IMR-90 (cell line): ENCODE measurements around the gene BNIP5. TPM values are rescaled to one million over a fixed set of nuclear protein-coding genes. Genes with fewer than 3 reads are reported as not detected.

Experiments
- ATAC-seq: fragments of 200-7000 bp; cut with Tn5 transposase; 2 replicates; pipeline ENCODE4 v1.9.1; 2020; ENCODE audit warnings: low read depth, mild to moderate bottlenecking, moderate library complexity
- BruUV-seq: library from RNA; stranded (reverse); fragments of 400-500 nt; replicated peaks from 2 replicates; lab custom pipeline; 2021; lab: Mats Ljungman, UMichigan
- CTCF ChIA-PET: fragments of 300-600 bp; formaldehyde crosslinking; extraction: SDS; loops from one replicate; lab custom pipeline; 2021; ENCODE audit warnings: antibody characterized with exemption; lab: Yijun Ruan, JAX
- POLR2A ChIA-PET: fragments of 300-600 bp; sonication (Branson Sonifier 250); formaldehyde crosslinking; loops from one replicate; lab custom pipeline; 2022; ENCODE audit warnings: antibody characterized with exemption; ENCODE audit not compliant: unreplicated experiment; lab: Charles Lee
- DNase-seq: peaks from one replicate; pipeline ENCODE4 v3.0.0; 2013
- H2AFZ ChIP-seq: replicated peaks from 2 replicates; pipeline ENCODE3; 2013; ENCODE audit warnings: low read length, mild to moderate bottlenecking; ENCODE audit not compliant: poor library complexity
- H2AK5ac ChIP-seq: 2 replicates; pipeline ENCODE4 v1.6.1; 2013; ENCODE audit warnings: low read depth, low read length, inconsistent platforms
- H2AK9ac ChIP-seq: replicated peaks from 2 replicates; pipeline ENCODE3; 2013; ENCODE audit warnings: mild to moderate bottlenecking, low read depth, low read length, moderate library complexity; ENCODE audit not compliant: poor library complexity
- H2BK120ac ChIP-seq: 2 replicates; pipeline ENCODE4 v1.6.1; 2013; ENCODE audit warnings: low read depth, low read length, inconsistent platforms
- H2BK15ac ChIP-seq: 3 replicates; pipeline ENCODE4 v1.6.1; 2013; ENCODE audit warnings: low read depth, low read length, inconsistent platforms
- H2BK20ac ChIP-seq: 2 replicates; pipeline ENCODE4 v1.6.1; 2013; ENCODE audit warnings: low read depth, mild to moderate bottlenecking, inconsistent platforms, low read length, moderate library complexity
- H2BK5ac ChIP-seq: 2 replicates; pipeline ENCODE4 v1.6.1; 2013; ENCODE audit warnings: mild to moderate bottlenecking, low read depth, low read length, inconsistent platforms; ENCODE audit not compliant: poor library complexity, severe bottlenecking
- H3K14ac ChIP-seq: replicated peaks from 2 replicates; pipeline ENCODE4 v1.6.1; 2013; ENCODE audit warnings: low read depth, low read length, inconsistent platforms
- H3K18ac ChIP-seq: 2 replicates; pipeline ENCODE4 v1.6.1; 2013; ENCODE audit warnings: low read depth, low read length, control low read depth
- H3K23ac ChIP-seq: 2 replicates; pipeline ENCODE4 v1.6.1; 2013; ENCODE audit warnings: low read depth, low read length, inconsistent platforms
- H3K27ac ChIP-seq: 2 replicates; pipeline ENCODE4 v1.5.1; 2013; ENCODE audit warnings: mild to moderate bottlenecking, control low read depth, low read length; ENCODE audit not compliant: insufficient read depth
- H3K27me3 ChIP-seq: 2 replicates; pipeline ENCODE4 v1.6.1; 2013; ENCODE audit warnings: low read length; ENCODE audit not compliant: control insufficient read depth, insufficient read depth
- H3K36me3 ChIP-seq: 2 replicates; pipeline ENCODE4 v1.6.1; 2013; ENCODE audit warnings: low read length, mixed read lengths; ENCODE audit not compliant: control insufficient read depth, insufficient read depth
- H3K4ac ChIP-seq: 2 replicates; pipeline ENCODE4 v1.6.1; 2013; ENCODE audit warnings: low read depth, low read length, inconsistent platforms
- H3K4me1 ChIP-seq: 2 replicates; pipeline ENCODE4 v1.6.1; 2013; ENCODE audit warnings: low read length, mixed read lengths; ENCODE audit not compliant: control insufficient read depth, insufficient read depth
- H3K4me2 ChIP-seq: 2 replicates; pipeline ENCODE4 v1.6.1; 2013; ENCODE audit warnings: low read depth, mild to moderate bottlenecking, control low read depth, low read length, moderate library complexity
- H3K4me3 ChIP-seq: 2 replicates; pipeline ENCODE4 v1.5.1; 2013; ENCODE audit warnings: low read depth, mild to moderate bottlenecking, control low read depth, low read length, moderate library complexity; ENCODE audit not compliant: insufficient read depth
- H3K56ac ChIP-seq: 2 replicates; pipeline ENCODE4 v1.6.1; 2013; ENCODE audit warnings: low read length, inconsistent platforms; ENCODE audit not compliant: insufficient read depth; ENCODE audit errors: extremely low read depth
- H3K79me1 ChIP-seq, 2 experiments: 2 replicates each; pipeline ENCODE4 v1.6.1; 2013; ENCODE audit warnings: low read length in 2 of 2, inconsistent platforms in 1 of 2, low read depth in 1 of 2
- H3K9ac ChIP-seq: 2 replicates; pipeline ENCODE4 v1.6.1; 2013; ENCODE audit warnings: low read depth, low read length, control low read depth
- H3K9me1 ChIP-seq: 2 replicates; pipeline ENCODE4 v1.6.1; 2013; ENCODE audit warnings: low read length, inconsistent platforms; ENCODE audit not compliant: insufficient read depth
- H3K9me3 ChIP-seq: 2 replicates; pipeline ENCODE4 v1.6.1; 2013; ENCODE audit warnings: low read length; ENCODE audit not compliant: control insufficient read depth, insufficient read depth
- H4K20me1 ChIP-seq: 2 replicates; pipeline ENCODE4 v1.6.1; 2013; ENCODE audit warnings: low read length, inconsistent platforms; ENCODE audit not compliant: insufficient read depth
- H4K5ac ChIP-seq: 2 replicates; pipeline ENCODE4 v1.6.1; 2013; ENCODE audit warnings: mild to moderate bottlenecking, low read depth, low read length, control low read depth
- H4K8ac ChIP-seq, 2 experiments: 2 replicates each; pipeline ENCODE4 v1.6.1; 2013; ENCODE audit warnings: low read depth in 2 of 2, low read length in 2 of 2, control low read depth in 1 of 2, inconsistent platforms in 1 of 2
- H4K91ac ChIP-seq: 2 replicates; pipeline ENCODE4 v1.6.1; 2013; ENCODE audit warnings: low read depth, low read length, inconsistent platforms; ENCODE audit not compliant: insufficient read depth
- BHLHE40 ChIP-seq: fragments of 150-350 bp; IDR thresholded peaks from 2 replicates; pipeline ENCODE4 v1.6.1; 2016; ENCODE audit warnings: mild to moderate bottlenecking, low read depth, low read length
- CEBPB ChIP-seq: IDR thresholded peaks from 2 replicates; pipeline ENCODE4 v1.6.1; 2012; ENCODE audit warnings: low read depth, low read length, improper control_type of control experiment
- CHD1 ChIP-seq: IDR thresholded peaks from 2 replicates; pipeline ENCODE4 v1.6.1; 2012; ENCODE audit warnings: low read depth, low read length, improper control_type of control experiment
- CTCF ChIP-seq: conservative IDR thresholded peaks from 2 replicates; pipeline ENCODE4 v1.5.1; 2012; ENCODE audit warnings: mild to moderate bottlenecking, low read depth, low read length, improper control_type of control experiment
- ELK1 ChIP-seq: fragments of 150-350 bp; IDR thresholded peaks from 2 replicates; pipeline ENCODE4 v1.6.1; 2016; ENCODE audit warnings: low read depth, mild to moderate bottlenecking, low read length, moderate library complexity, borderline replicate concordance
- FOS ChIP-seq: fragments of 150-350 bp; IDR thresholded peaks from 2 replicates; pipeline ENCODE4 v1.6.1; 2016; ENCODE audit warnings: low read depth, low read length
- MAFK ChIP-seq: IDR thresholded peaks from 2 replicates; pipeline ENCODE4 v1.6.1; 2012; ENCODE audit warnings: low read depth, low read length, improper control_type of control experiment
- MAZ ChIP-seq: IDR thresholded peaks from 2 replicates; pipeline ENCODE4 v1.6.1; 2012; ENCODE audit warnings: low read depth, mild to moderate bottlenecking, low read length, improper control_type of control experiment, moderate library complexity, borderline replicate concordance
- MXI1 ChIP-seq: IDR thresholded peaks from 2 replicates; pipeline ENCODE4 v1.6.1; 2012; ENCODE audit warnings: low read depth, mild to moderate bottlenecking, low read length, moderate library complexity, borderline replicate concordance
- NFE2L2 ChIP-seq: fragments of 150-350 bp; IDR thresholded peaks from 2 replicates; pipeline ENCODE4 v1.6.1; 2016; ENCODE audit warnings: low read depth, mild to moderate bottlenecking, low read length
- POLR2A ChIP-seq: IDR thresholded peaks from 2 replicates; pipeline ENCODE4 v1.6.1; 2012; ENCODE audit warnings: mild to moderate bottlenecking, low read depth, low read length
- RAD21 ChIP-seq: IDR thresholded peaks from 2 replicates; pipeline ENCODE4 v1.6.1; 2012; ENCODE audit warnings: low read length, improper control_type of control experiment
- RCOR1 ChIP-seq: IDR thresholded peaks from 2 replicates; pipeline ENCODE4 v1.6.1; 2012; ENCODE audit warnings: mild to moderate bottlenecking, low read length, improper control_type of control experiment; ENCODE audit not compliant: insufficient replicate concordance
- RFX5 ChIP-seq: IDR thresholded peaks from 2 replicates; pipeline ENCODE4 v1.8.0; 2012; ENCODE audit warnings: low read depth, mild to moderate bottlenecking, low read length, moderate library complexity
- SMC3 ChIP-seq: fragments of 150-350 bp; IDR thresholded peaks from 2 replicates; pipeline ENCODE4 v1.6.1; 2016; ENCODE audit warnings: low read depth, mild to moderate bottlenecking, antibody characterized with exemption, low read length, moderate library complexity
- USF2 ChIP-seq: fragments of 150-350 bp; IDR thresholded peaks from 2 replicates; pipeline ENCODE4 v1.6.1; 2017; ENCODE audit warnings: mild to moderate bottlenecking, antibody characterized with exemption, low read length, low read depth
- WGBS, 2 experiments: methylation state at CpG; one replicate each; pipeline versions ENCODE4 v1.1.5 to v1.1.7; 2013; ENCODE audit warnings: missing lambda C conversion rate in 2 of 2; ENCODE audit not compliant: insufficient read length in 1 of 2; ENCODE audit errors: extremely low coverage in 2 of 2; 5-methylcytosine and 5-hydroxymethylcytosine counted together
- dilution Hi-C: fragments of 300-500 bp; cut with HindIII; formaldehyde crosslinking; loops from one replicate; pipeline ENCODE4 v1.14.3; 2018; ENCODE audit warnings: low sequenced_read_pairs; ENCODE audit not compliant: unreplicated experiment
- in situ Hi-C: fragments of 300-500 bp; cut with MboI; formaldehyde crosslinking; loops from 3 replicates; pipeline ENCODE4 v1.14.3; 2019; ENCODE audit warnings: low sequenced_read_pairs, inconsistent platforms, mixed read lengths
- intact Hi-C: fragments of 100-400 bp; cut with micrococcal nuclease; formaldehyde crosslinking; loops from 2 replicates; pipeline ENCODE4 v1.10.0; 2022
- polyA plus RNA-seq, 3 experiments: library from polyadenylated mRNA; depleted of rRNA; stranded (reverse); fragments of >200 nt; gene quantifications; 2 replicates each; pipeline ENCODE4 v1.2.3, GENCODE V29; 2012; ENCODE audit warnings: low replicate concordance in 1 of 3
- total RNA-seq: library from RNA; depleted of rRNA; stranded (reverse); fragments of >200 nt; gene quantifications from 2 replicates; pipeline ENCODE4 v1.2.3, GENCODE V29; 2012

BNIP5 gene
- total and polyA plus RNA-seq, 2 of the 4 experiments (the other 2 are of a cell fraction) = not detected

- H2BK5ac ChIP-seq = no peak overlapping the region
- no peak overlapping the region for H3K4me2 ChIP-seq
- H2BK120ac ChIP-seq = no peak overlapping the region
- H3K9me1 ChIP-seq = no peaks in the 10 kb centered on the region; the same call in 1 of the 2 replicates
- no peaks in the 10 kb centered on the region for H3K36me3 ChIP-seq
- POLR2A ChIA-PET = no interaction called here
- no peak overlapping the region for H2BK20ac ChIP-seq
- H3K4ac ChIP-seq = no peak overlapping the region
- H3K14ac ChIP-seq = no peak overlapping the region
- H2AK5ac ChIP-seq = no peak overlapping the region
- H4K5ac ChIP-seq = no peak overlapping the region
- no peak overlapping the region for H2AK9ac ChIP-seq
- no peaks in the 10 kb centered on the region for H3K4me1 ChIP-seq
- DNase-seq (no peak), ATAC-seq (no peak)
- dilution Hi-C loops (no loop called here), intact Hi-C loops (no loop called here), in situ Hi-C loops (no loop called here)
- no peak overlapping the region for H3K4me3 ChIP-seq
- no TSS peak for BruUV-seq
- no peak overlapping the region for H3K23ac ChIP-seq
- no peak overlapping the region for H3K9ac ChIP-seq
- H2BK15ac ChIP-seq = no peak overlapping the region
- H3K27me3 ChIP-seq = peaks cover 18% of the 10 kb centered on the region
- 57% methylated on average over 1 of the region's 4 CpGs; no CpG with 5 or more reads in 1 of the 2 experiments for WGBS, 2 experiments
- no peak for TF ChIP-seq CHD1
- TF ChIP-seq CEBPB = no peak
- TF ChIP-seq MAZ = no peak
- TF ChIP-seq NFE2L2 = no peak
- no peak for TF ChIP-seq POLR2A
- no peak for TF ChIP-seq RCOR1
- no peak for TF ChIP-seq FOS
- no peak for TF ChIP-seq ELK1
- no peak for TF ChIP-seq CTCF
- no peak for TF ChIP-seq RAD21
- no peak for TF ChIP-seq BHLHE40
- no peak for TF ChIP-seq MXI1
- TF ChIP-seq RFX5 = no peak
- TF ChIP-seq SMC3 = no peak
- TF ChIP-seq USF2 = no peak
- no peak for TF ChIP-seq MAFK
- H3K18ac ChIP-seq = no peak overlapping the region
- no peaks in the 10 kb centered on the region for H3K79me1 ChIP-seq
- no peak overlapping the region for H4K8ac ChIP-seq
- H3K27ac ChIP-seq = no peak overlapping the region
- no peak overlapping the region for H3K56ac ChIP-seq
- no peaks in the 10 kb centered on the region for H3K9me3 ChIP-seq
- no peak overlapping the region for H2AFZ ChIP-seq
- H4K91ac ChIP-seq = no peak overlapping the region
- CTCF ChIA-PET = no interaction called here
- no peaks in the 10 kb centered on the region for H4K20me1 ChIP-seq
These were observed 43.5 kb upstream of the BNIP5 start for GRCh38 chr6:36380166-36380565.
